ENCODE results near the gene ALKBH7. TPM values are rescaled to one million over a fixed set of nuclear protein-coding genes. Genes with fewer than 3 reads are reported as not detected.
"Not testable (repeated sequence)": the region's sequence is repeated elsewhere in the genome, so short reads cannot be mapped to it uniquely, and the experiment has no call there.

ALKBH7 gene
- 10 to 100 TPM; 28.3 to 33.8 TPM for total RNA-seq

GRCh38 chr19:6372594-6373095, at the start of gene ALKBH7:
Gene ALKBH7, plus strand, starts transcription at chr19:6372794. Its CDS starts 27 bp downstream, at chr19:6372821.
- ChIA-PET CTCF (interaction anchor here (0.5 to 1.6 kb wide), 6 partner anchors 9 to 154 kb away, joined by 3 to 10 read pairs (median 4); partner anchors contain the start of gene CLPP), POLR2A (interaction anchor here (0.5 to 2.0 kb wide), 10 partner anchors 9 to 1404 kb away, joined by 3 to 19 read pairs (median 4); partner anchors contain the start of genes CLPP, KDM4B and KHSRP)

- POLR2A ChIA-PET: no interaction called here
- CTCF ChIA-PET: no interaction called here
These were observed 47.8 kb upstream of the ALKBH7 start for GRCh38 chr19:6324757-6325156.

- ChIA-PET POLR2A (no interaction called here), CTCF (interaction anchor here (0.6 kb wide), 1 partner anchor 10 kb away, joined by 3 read pairs; no protein-coding TSS in a partner anchor)
These were observed 47.0 kb upstream of the ALKBH7 start for GRCh38 chr19:6325614-6326013.

- CTCF ChIA-PET: no interaction called here
- POLR2A ChIA-PET: no interaction called here
These were observed 45.8 kb upstream of the ALKBH7 start for GRCh38 chr19:6326815-6327214.

GRCh38 chr19:6333439-6333838, 39.2 kb upstream of the ALKBH7 start, which contains the start of gene ACER1:
Gene ACER1, minus strand, starts transcription at chr19:6333612. Its CDS starts 61 bp downstream, at chr19:6333551.
- ChIA-PET CTCF (no interaction called here), POLR2A (no interaction called here)

- ChIA-PET POLR2A (no interaction called here), CTCF (interaction anchor here (0.7 kb wide), 2 partner anchors 9 to 74 kb away, joined by 3 read pairs; no protein-coding TSS in a partner anchor)
These were observed 37.9 kb upstream of the ALKBH7 start for GRCh38 chr19:6334490-6335285.

GRCh38 chr19:6340493-6341201, 31.9 kb upstream of the ALKBH7 start:
- CTCF ChIA-PET: interaction anchor here (0.6 kb wide), 1 partner anchor 459 kb away, joined by 3 read pairs; no protein-coding TSS in a partner anchor
- POLR2A ChIA-PET: interaction anchor here (0.6 kb wide), 1 partner anchor 141 kb away, joined by 3 read pairs; no protein-coding TSS in a partner anchor

- CTCF ChIA-PET: no interaction called here
- POLR2A ChIA-PET: no interaction called here
These were observed 29.1 kb upstream of the ALKBH7 start for GRCh38 chr19:6343462-6343861.

GRCh38 chr19:6349271-6349670, 23.3 kb upstream of the ALKBH7 start:
- CTCF ChIA-PET, POLR2A ChIA-PET: not testable (repeated sequence)

- CTCF ChIA-PET: no interaction called here
- POLR2A ChIA-PET: no interaction called here
These were observed 21.9 kb upstream of the ALKBH7 start for GRCh38 chr19:6350688-6351087.

GRCh38 chr19:6352381-6353165, 20.0 kb upstream of the ALKBH7 start:
- POLR2A ChIA-PET: no interaction called here

GRCh38 chr19:6354098-6354674, 18.4 kb upstream of the ALKBH7 start:
- ChIA-PET CTCF (interaction anchor here (0.6 to 0.8 kb wide), 2 partner anchors 93 to 240 kb away, joined by 3 read pairs; no protein-coding TSS in a partner anchor), POLR2A (interaction anchor here (0.6 kb wide), 1 partner anchor 77 kb away, joined by 3 read pairs; no protein-coding TSS in a partner anchor)

More at GRCh38 chr19:6352381-6353165, 20.0 kb upstream of the ALKBH7 start:
- CTCF ChIA-PET: interaction anchor here (0.5 kb wide), 1 partner anchor 11 kb away, joined by 3 read pairs; no protein-coding TSS in a partner anchor

- POLR2A ChIA-PET, CTCF ChIA-PET: not testable (repeated sequence)
These were observed 17.1 kb upstream of the ALKBH7 start for GRCh38 chr19:6355321-6356040.

GRCh38 chr19:6357174-6357573, 15.4 kb upstream of the ALKBH7 start:
- POLR2A ChIA-PET: no interaction called here
- CTCF ChIA-PET: interaction anchor here (0.6 kb wide), 2 partner anchors 11 to 146 kb away, joined by 3 read pairs; no protein-coding TSS in a partner anchor

GRCh38 chr19:6358003-6358402, 14.6 kb upstream of the ALKBH7 start:
- ChIA-PET POLR2A (no interaction called here), CTCF (no interaction called here)

GRCh38 chr19:6359568-6360341, 12.8 kb upstream of the ALKBH7 start:
- ChIA-PET POLR2A (no interaction called here), CTCF (interaction anchor here (2.1 kb wide), 1 partner anchor 13 kb away, joined by 10 read pairs; the partner anchor contains the start of gene ALKBH7)

- ChIA-PET CTCF (interaction anchor here (2.1 kb wide), 1 partner anchor 12 kb away, joined by 10 read pairs; the partner anchor contains the start of gene ALKBH7), POLR2A (interaction anchor here (0.7 kb wide), 1 partner anchor 25 kb away, joined by 11 read pairs; no protein-coding TSS in a partner anchor)
These were observed 12.1 kb upstream of the ALKBH7 start for GRCh38 chr19:6360445-6360844.

Measured in activated CD8-positive, alpha-beta memory T cell treated with anti-CD3 and anti-CD28 coated beads for 36 hours (primary cell).